ENCODE measurements around the gene TMEM88. TPM values are rescaled to one million over a fixed set of nuclear protein-coding genes. Genes with fewer than 3 reads are reported as not detected.

TMEM88 gene
- total RNA-seq, 1 donor from 2014 or later: 8.4 TPM

GRCh38 chr17:7825206-7825990 is 29.5 kb upstream of the TMEM88 start:
- H3K4me3 Mint-ChIP-seq: no peak overlapping the region
- H3K9me3 Mint-ChIP-seq: no peaks in the 10 kb centered on the region
- peak; percentile 22 for TF ChIP-seq CTCF (conservative IDR thresholded peaks at IDR 0.05)
- H3K36me3 Mint-ChIP-seq (ENCODE audit: low read depth): no peaks in the 10 kb centered on the region
- no peak overlapping the region for H3K27ac Mint-ChIP-seq (ENCODE audit: unreplicated experiment)
- peaks cover 53% of the 10 kb centered on the region for H3K27me3 Mint-ChIP-seq (ENCODE audit: low read depth)
- DNase-seq (ENCODE audit: low read depth, low spot score): no peak
- H3K4me1 Mint-ChIP-seq: no peaks in the 10 kb centered on the region

- Mint-ChIP-seq H3K27ac (ENCODE audit: unreplicated experiment) (no peak overlapping the region), H3K36me3 (ENCODE audit: low read depth) (no peaks in the 10 kb centered on the region), H3K27me3 (ENCODE audit: low read depth) (peaks cover 47% of the 10 kb centered on the region), H3K9me3 (no peaks in the 10 kb centered on the region), H3K4me1 (peaks cover 17% of the 10 kb centered on the region), H3K4me3 (no peak overlapping the region)
- DNase-seq (ENCODE audit: low read depth, low spot score): no peak
- no peak for TF ChIP-seq CTCF (conservative IDR thresholded peaks at IDR 0.05)
These were observed 24.2 kb upstream of the TMEM88 start for GRCh38 chr17:7830616-7831015.

- peaks cover 20% of the 10 kb centered on the region for H3K4me1 Mint-ChIP-seq
- peak overlapping the region; percentile 34 for H3K4me3 Mint-ChIP-seq
- peaks cover 46% of the 10 kb centered on the region for H3K27me3 Mint-ChIP-seq (ENCODE audit: low read depth)
- DNase-seq (ENCODE audit: low read depth, low spot score): no peak
- no peak for TF ChIP-seq CTCF (conservative IDR thresholded peaks at IDR 0.05)
- H3K27ac Mint-ChIP-seq (ENCODE audit: unreplicated experiment): no peak overlapping the region
- no peaks in the 10 kb centered on the region for H3K36me3 Mint-ChIP-seq (ENCODE audit: low read depth)
- H3K9me3 Mint-ChIP-seq: no peaks in the 10 kb centered on the region
These were observed 23.6 kb upstream of the TMEM88 start for GRCh38 chr17:7831233-7831632.

GRCh38 chr17:7832431-7832830 is 22.4 kb upstream of the TMEM88 start:
- peaks cover 42% of the 10 kb centered on the region for H3K27me3 Mint-ChIP-seq (ENCODE audit: low read depth)
- no peak for DNase-seq (ENCODE audit: low read depth, low spot score)
- H3K36me3 Mint-ChIP-seq (ENCODE audit: low read depth): no peaks in the 10 kb centered on the region
- H3K4me1 Mint-ChIP-seq: peaks cover 31% of the 10 kb centered on the region
- H3K9me3 Mint-ChIP-seq: no peaks in the 10 kb centered on the region
- no peak overlapping the region for H3K27ac Mint-ChIP-seq (ENCODE audit: unreplicated experiment)
- H3K4me3 Mint-ChIP-seq: peak overlapping the region; percentile 19
- TF ChIP-seq CTCF (conservative IDR thresholded peaks at IDR 0.05): no peak

- TF ChIP-seq CTCF (conservative IDR thresholded peaks at IDR 0.05): no peak
- Mint-ChIP-seq H3K4me1 (peaks cover 36% of the 10 kb centered on the region), H3K9me3 (no peaks in the 10 kb centered on the region), H3K36me3 (ENCODE audit: low read depth) (no peaks in the 10 kb centered on the region), H3K27me3 (ENCODE audit: low read depth) (peaks cover 36% of the 10 kb centered on the region), H3K4me3 (peak overlapping the region; percentile 94), H3K27ac (ENCODE audit: unreplicated experiment) (peak overlapping the region; percentile 55)
- DNase-seq (ENCODE audit: low read depth, low spot score): no peak
These were observed 21.7 kb upstream of the TMEM88 start for GRCh38 chr17:7833011-7833794.

Data from neural crest cell (in vitro differentiated cells).